ENCODE data around the gene MYH13. TPM values are rescaled to one million over a fixed set of nuclear protein-coding genes. Genes with fewer than 3 reads are reported as not detected.
A peak's percentile ranks its signal among the peaks of the same experiment; 100 is the strongest.

The MYH13 gene
- total RNA-seq, 1 experiment from 2014 or later = not detected

DNA sequence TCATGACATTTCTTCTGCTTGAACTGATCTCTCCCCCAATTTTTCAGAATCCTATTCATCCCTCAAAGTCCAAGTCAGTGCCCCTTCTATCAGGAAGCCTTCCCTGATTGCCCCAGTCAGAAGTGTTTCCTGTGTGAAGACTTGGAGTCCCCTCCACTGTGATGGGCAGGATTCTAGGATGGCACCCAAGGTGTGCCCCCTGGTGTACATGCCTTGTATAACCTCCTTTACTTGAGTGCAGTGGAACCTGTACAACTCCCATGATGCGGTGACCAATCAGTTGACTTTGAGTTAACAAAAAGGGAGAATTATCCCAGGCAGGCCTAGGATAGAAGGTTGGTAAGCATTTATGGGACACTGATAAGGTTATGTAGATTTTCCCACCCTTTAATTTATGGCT, 23.4 kb downstream of the MYH13 start:
- Histone ChIP-seq H2BK5ac (ENCODE audit: insufficient read length, low read length) (no peak overlapping the region), H4K5ac (ENCODE audit: insufficient read length, low read depth, low read length) (no peak overlapping the region), H4K91ac (ENCODE audit: insufficient read length, low read depth, low read length) (no peak overlapping the region), H3K18ac (ENCODE audit: insufficient read length, low read depth, low read length) (no peak overlapping the region), H3K56ac (ENCODE audit: insufficient read length, low read depth, low read length) (no peak overlapping the region), H3K23me2 (ENCODE audit: insufficient read length, low read depth, low read length, poor library complexity, severe bottlenecking) (no peaks in the 10 kb centered on the region), H3K4me1 (ENCODE audit: insufficient read depth, low read length) (no peaks in the 10 kb centered on the region), H3K27ac (ENCODE audit: insufficient read length, low read depth, low read length) (no peak overlapping the region), H2BK12ac (ENCODE audit: insufficient read length, low read depth, low read length) (no peak overlapping the region), H2BK120ac (ENCODE audit: low read depth, low read length, poor library complexity, severe bottlenecking) (no peak overlapping the region), H2AK5ac (ENCODE audit: insufficient read length, low read length) (no peak overlapping the region), H3K27me3 (ENCODE audit: insufficient read depth, low read length) (no peaks in the 10 kb centered on the region), H3K79me1 (ENCODE audit: insufficient read depth, low read depth, low read length, poor library complexity, severe bottlenecking) (no peaks in the 10 kb centered on the region), H4K8ac (replicated peaks; ENCODE audit: insufficient read length, low read depth, low read length) (no peak overlapping the region), H3K79me2 (ENCODE audit: insufficient read depth, low read length) (no peaks in the 10 kb centered on the region), H2BK20ac (ENCODE audit: low read depth, low read length, poor library complexity, severe bottlenecking) (no peak overlapping the region), H3K23ac (ENCODE audit: insufficient read length, low read depth, low read length) (no peak overlapping the region), H3K14ac (ENCODE audit: insufficient read depth, low read length) (no peak overlapping the region), H3T11ph (ENCODE audit: low read length) (no peak overlapping the region), H2BK15ac (ENCODE audit: low read depth, low read length) (no peak overlapping the region), H3K9ac (ENCODE audit: extremely low read depth, insufficient read length, low read length) (no peak overlapping the region), H3K9me3 (ENCODE audit: control insufficient read depth, low read depth, low read length) (no peaks in the 10 kb centered on the region), H3K4me2 (ENCODE audit: insufficient read depth, insufficient read length, low read length) (no peak overlapping the region), H3K4ac (ENCODE audit: low read depth, low read length) (no peak overlapping the region), H2AFZ (ENCODE audit: low read length) (no peak overlapping the region), H4K20me1 (ENCODE audit: control insufficient read depth, insufficient read depth, insufficient read length) (no peaks in the 10 kb centered on the region)
- H3K9me3 Mint-ChIP-seq = no peaks in the 10 kb centered on the region
- TF ChIP-seq, protein P1, sequence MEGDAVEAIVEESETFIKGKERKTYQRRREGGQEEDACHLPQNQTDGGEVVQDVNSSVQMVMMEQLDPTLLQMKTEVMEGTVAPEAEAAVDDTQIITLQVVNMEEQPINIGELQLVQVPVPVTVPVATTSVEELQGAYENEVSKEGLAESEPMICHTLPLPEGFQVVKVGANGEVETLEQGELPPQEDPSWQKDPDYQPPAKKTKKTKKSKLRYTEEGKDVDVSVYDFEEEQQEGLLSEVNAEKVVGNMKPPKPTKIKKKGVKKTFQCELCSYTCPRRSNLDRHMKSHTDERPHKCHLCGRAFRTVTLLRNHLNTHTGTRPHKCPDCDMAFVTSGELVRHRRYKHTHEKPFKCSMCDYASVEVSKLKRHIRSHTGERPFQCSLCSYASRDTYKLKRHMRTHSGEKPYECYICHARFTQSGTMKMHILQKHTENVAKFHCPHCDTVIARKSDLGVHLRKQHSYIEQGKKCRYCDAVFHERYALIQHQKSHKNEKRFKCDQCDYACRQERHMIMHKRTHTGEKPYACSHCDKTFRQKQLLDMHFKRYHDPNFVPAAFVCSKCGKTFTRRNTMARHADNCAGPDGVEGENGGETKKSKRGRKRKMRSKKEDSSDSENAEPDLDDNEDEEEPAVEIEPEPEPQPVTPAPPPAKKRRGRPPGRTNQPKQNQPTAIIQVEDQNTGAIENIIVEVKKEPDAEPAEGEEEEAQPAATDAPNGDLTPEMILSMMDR (conservative IDR thresholded peaks at IDR 0.05) = peak; percentile 71
- no peaks in the 10 kb centered on the region for H3K4me1 Mint-ChIP-seq
- WGBS (ENCODE audit: extremely low coverage, insufficient read length, low lambda C conversion rate) = no CpG with 5 or more reads among the region's 1 CpG
- H3K27me3 Mint-ChIP-seq (ENCODE audit: low read depth) = peaks cover 2% of the 10 kb centered on the region; the same call in 1 of the 2 replicates
- no peaks in the 10 kb centered on the region for H3K36me3 Mint-ChIP-seq (ENCODE audit: insufficient read depth in 1 of 3, low read depth in 3 of 3)
- no peak overlapping the region for H3K27ac Mint-ChIP-seq
- no peak overlapping the region for H3K4me3 Mint-ChIP-seq
- peak; percentile 66 for DNase-seq
